ENCODE data around the gene OARD1. TPM values are rescaled to one million over a fixed set of nuclear protein-coding genes. Genes with fewer than 3 reads are reported as not detected.

The OARD1 gene
- total and polyA plus RNA-seq, 2 of the 8 experiments (the other 6 are each of a cell fraction or from before 2014, with no cell fraction given) = 16.8 to 35.8 TPM

DNA sequence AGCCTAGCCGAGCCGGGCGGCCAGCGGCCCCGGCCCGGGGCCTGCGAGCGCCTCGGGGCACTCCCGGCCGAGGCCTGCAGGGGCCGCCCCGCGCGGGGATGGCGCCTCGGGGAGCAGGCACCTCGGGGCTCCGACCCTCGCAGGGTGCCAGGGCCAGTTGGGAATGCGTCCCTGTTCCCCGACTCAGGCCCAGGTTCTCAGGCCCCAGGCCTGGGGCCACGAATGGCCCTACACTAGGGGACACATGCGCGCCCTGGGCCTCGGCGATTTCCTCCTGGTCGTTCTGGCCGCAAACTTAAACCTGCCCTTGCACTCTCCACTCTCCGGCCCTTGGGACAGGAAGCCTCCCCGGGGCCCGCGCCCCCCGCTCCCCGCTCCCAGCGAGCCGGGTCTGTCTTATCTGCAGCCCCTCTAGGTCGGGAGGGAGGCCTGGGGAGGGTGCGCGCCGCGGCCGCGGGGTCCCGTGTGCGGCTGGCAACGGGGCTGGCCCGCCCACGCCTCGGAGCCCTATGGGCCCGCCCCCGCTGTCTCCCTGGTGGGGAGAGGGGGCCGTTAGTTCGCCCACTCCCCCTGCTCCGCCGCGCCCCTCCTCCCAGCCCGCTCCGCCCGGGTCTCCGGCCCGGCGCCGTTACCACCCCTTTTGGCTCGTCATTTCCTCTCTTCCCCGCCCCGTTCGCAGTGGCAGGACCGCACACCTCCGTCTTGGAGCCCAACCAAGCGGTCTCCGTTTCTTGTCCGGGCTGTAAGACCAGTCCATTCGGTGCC lies 1.2 kb upstream of the OARD1 start (continued):
- TF ChIP-seq TAF1 (IDR thresholded peaks at IDR 0.05; ENCODE audit: low read depth, low read length) = peak; percentile 62
- no peak for TF ChIP-seq TCF12 (IDR thresholded peaks at IDR 0.05; ENCODE audit: low read depth, low read length)
- TF ChIP-seq SP1 (IDR thresholded peaks at IDR 0.05; ENCODE audit: low read depth, low read length) = no peak
- TF ChIP-seq, protein P1, sequence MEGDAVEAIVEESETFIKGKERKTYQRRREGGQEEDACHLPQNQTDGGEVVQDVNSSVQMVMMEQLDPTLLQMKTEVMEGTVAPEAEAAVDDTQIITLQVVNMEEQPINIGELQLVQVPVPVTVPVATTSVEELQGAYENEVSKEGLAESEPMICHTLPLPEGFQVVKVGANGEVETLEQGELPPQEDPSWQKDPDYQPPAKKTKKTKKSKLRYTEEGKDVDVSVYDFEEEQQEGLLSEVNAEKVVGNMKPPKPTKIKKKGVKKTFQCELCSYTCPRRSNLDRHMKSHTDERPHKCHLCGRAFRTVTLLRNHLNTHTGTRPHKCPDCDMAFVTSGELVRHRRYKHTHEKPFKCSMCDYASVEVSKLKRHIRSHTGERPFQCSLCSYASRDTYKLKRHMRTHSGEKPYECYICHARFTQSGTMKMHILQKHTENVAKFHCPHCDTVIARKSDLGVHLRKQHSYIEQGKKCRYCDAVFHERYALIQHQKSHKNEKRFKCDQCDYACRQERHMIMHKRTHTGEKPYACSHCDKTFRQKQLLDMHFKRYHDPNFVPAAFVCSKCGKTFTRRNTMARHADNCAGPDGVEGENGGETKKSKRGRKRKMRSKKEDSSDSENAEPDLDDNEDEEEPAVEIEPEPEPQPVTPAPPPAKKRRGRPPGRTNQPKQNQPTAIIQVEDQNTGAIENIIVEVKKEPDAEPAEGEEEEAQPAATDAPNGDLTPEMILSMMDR (IDR thresholded peaks at IDR 0.05; ENCODE audit: control extremely low read depth in 1 of 3, insufficient read depth in 1 of 3, low read depth in 1 of 3, low read length in 3 of 3) = peak in 2 of 3 experiments; percentile 34; a peak in 3 of 4 replicates
- TF ChIP-seq, protein P2, sequence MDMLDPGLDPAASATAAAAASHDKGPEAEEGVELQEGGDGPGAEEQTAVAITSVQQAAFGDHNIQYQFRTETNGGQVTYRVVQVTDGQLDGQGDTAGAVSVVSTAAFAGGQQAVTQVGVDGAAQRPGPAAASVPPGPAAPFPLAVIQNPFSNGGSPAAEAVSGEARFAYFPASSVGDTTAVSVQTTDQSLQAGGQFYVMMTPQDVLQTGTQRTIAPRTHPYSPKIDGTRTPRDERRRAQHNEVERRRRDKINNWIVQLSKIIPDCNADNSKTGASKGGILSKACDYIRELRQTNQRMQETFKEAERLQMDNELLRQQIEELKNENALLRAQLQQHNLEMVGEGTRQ (IDR thresholded peaks at IDR 0.05; ENCODE audit: low read length) = no peak
- TF ChIP-seq ASH2L (IDR thresholded peaks at IDR 0.05; ENCODE audit: low read length) = peak; percentile 76
- no peak for TF ChIP-seq JUND (IDR thresholded peaks at IDR 0.05; ENCODE audit: low read length)
- 0 out of 2 replicates have a peak, but pooled peaks have one; percentile 23 for TF ChIP-seq KDM5A (IDR thresholded peaks at IDR 0.05; ENCODE audit: low read length)
- TF ChIP-seq HDAC2 (IDR thresholded peaks at IDR 0.05; ENCODE audit: borderline replicate concordance in 1 of 2, low read depth in 2 of 2, low read length in 2 of 2) = no peak
- no peak for TF ChIP-seq SP2 (IDR thresholded peaks at IDR 0.05; ENCODE audit: low read length)
- TF ChIP-seq EGR1 (IDR thresholded peaks at IDR 0.05; ENCODE audit: borderline replicate concordance, low read depth, low read length) = peak; percentile 94
- peak; percentile 64 for TF ChIP-seq KDM4A (IDR thresholded peaks at IDR 0.05; ENCODE audit: low read depth, low read length, severe bottlenecking)
- peak; percentile 73 for TF ChIP-seq POLR2AphosphoS5 (IDR thresholded peaks at IDR 0.05; ENCODE audit: low read depth, low read length)
